HepG2 (cell line): ENCODE results near the gene NPEPL1. TPM values are rescaled to one million over a fixed set of nuclear protein-coding genes. Genes with fewer than 3 reads are reported as not detected.
A peak's percentile ranks its signal among the peaks of the same experiment; 100 is the strongest.

Experiments used
- ATAC-seq: fragments of 200-7000 bp; cut with Tn5 transposase; 3 replicates; pipeline ENCODE4 v1.9.1; 2020; ENCODE audit warnings: mild to moderate bottlenecking, moderate library complexity
- BruUV-seq: library from RNA; stranded (reverse); fragments of 400-500 nt; replicated peaks from 2 replicates; lab custom pipeline; 2021; lab: Mats Ljungman, UMichigan
- CTCF ChIA-PET: fragments of 300-600 bp; formaldehyde crosslinking; extraction: SDS; loops from one replicate; lab custom pipeline; 2021; ENCODE audit warnings: low total read pairs, inconsistent platforms, low intra/inter-chr PET ratio; lab: Yijun Ruan, JAX
- POLR2A ChIA-PET: fragments of 350-600 bp; sonication (Branson Sonifier 250); formaldehyde crosslinking; loops from one replicate; lab custom pipeline; 2020; ENCODE audit warnings: antibody characterized with exemption, inconsistent platforms; lab: Yijun Ruan, JAX
- DNase-seq: peaks from one replicate; pipeline ENCODE4 v3.0.0-alpha.2; 2015; ENCODE audit warnings: low spot score
- FAIRE-seq: peaks from 3 replicates; lab custom pipeline; 2011; peaks lifted over from hg19 to GRCh38; lab: Jason Lieb, UNC
- H2AFZ ChIP-seq: one replicate; pipeline ENCODE4 v1.6.1; 2011; ENCODE audit warnings: low read length, inconsistent platforms
- H3K27ac ChIP-seq: fragments of 300-600 bp; 3 replicates; pipeline ENCODE4 v1.8.0; 2011; ENCODE audit warnings: mixed run types, mild to moderate bottlenecking, mixed read lengths, low read length, inconsistent platforms; ENCODE audit not compliant: insufficient read depth; ENCODE audit errors: extremely low read length
- H3K27me3 ChIP-seq, 2 experiments: fragments of 200-600 bp in 1 of 2; 2 replicates in 1 of 2; 3 replicates in 1 of 2; pipeline versions ENCODE4 v1.6.0 to v1.8.0; 2011; ENCODE audit warnings: low read length in 2 of 2, mild to moderate bottlenecking in 2 of 2, moderate library complexity in 2 of 2, inconsistent platforms in 1 of 2; ENCODE audit not compliant: insufficient read depth in 2 of 2, control insufficient read depth in 1 of 2
- H3K36me3 ChIP-seq, 2 experiments: fragments of 200-600 bp in 1 of 2; replicated peaks in 1 of 2; 2 replicates in 1 of 2; 3 replicates in 1 of 2; pipeline versions ENCODE4 v1.5.1 to v1.8.0; 2011; ENCODE audit warnings: low read length in 2 of 2, inconsistent platforms in 1 of 2; ENCODE audit not compliant: insufficient read depth in 2 of 2, control insufficient read depth in 1 of 2
- H3K4me1 ChIP-seq: 2 replicates; pipeline ENCODE4 v1.5.1; 2012; ENCODE audit warnings: low read length, inconsistent platforms; ENCODE audit not compliant: insufficient read depth
- H3K4me2 ChIP-seq: 2 replicates; pipeline ENCODE4 v1.6.0; 2011; ENCODE audit warnings: low read depth, low read length, inconsistent platforms
- H3K4me3 ChIP-seq, 3 experiments: fragments of 200-600 bp in 1 of 3; sonication (generic), shearing (Covaris generic) in 1 of 3; replicated peaks in 1 of 3; 2 replicates each; pipeline ENCODE4 v1.5.1; 2011 to 2016; ENCODE audit warnings: low read length in 3 of 3, inconsistent platforms in 2 of 3, low read depth in 2 of 3, mild to moderate bottlenecking in 2 of 3, control low read depth in 1 of 3, mixed read lengths in 1 of 3; ENCODE audit not compliant: insufficient read depth in 1 of 3
- H3K79me2 ChIP-seq: one replicate; pipeline ENCODE4 v1.6.1; 2011; ENCODE audit warnings: low read length, inconsistent platforms; ENCODE audit not compliant: insufficient read depth
- H3K9ac ChIP-seq: 2 replicates; pipeline ENCODE4 v1.6.0; 2011; ENCODE audit warnings: mild to moderate bottlenecking, low read depth, low read length, inconsistent platforms; ENCODE audit not compliant: insufficient read depth
- H3K9me3 ChIP-seq: 2 replicates; pipeline ENCODE4 v1.5.1; 2012; ENCODE audit warnings: mild to moderate bottlenecking, low read length
- H4K20me1 ChIP-seq: 2 replicates; pipeline ENCODE4 v1.6.0; 2011; ENCODE audit warnings: inconsistent platforms, mild to moderate bottlenecking, low read length, moderate library complexity; ENCODE audit not compliant: insufficient read depth
- CTCF ChIP-seq: sonication (generic); formaldehyde crosslinking; IDR thresholded peaks from 2 replicates; pipeline ENCODE4 v1.5.0; 2020; ENCODE audit warnings: mild to moderate bottlenecking, missing genetic modification reagents, moderate library complexity
- ELF1 ChIP-seq: sonication (generic); formaldehyde crosslinking; IDR thresholded peaks from 2 replicates; pipeline ENCODE4 v1.4.0; 2020; ENCODE audit warnings: missing genetic modification reagents
- FIP1L1 ChIP-seq: fragments of 200-400 bp; formaldehyde crosslinking; IDR thresholded peaks from 2 replicates; pipeline ENCODE4 v1.6.1; 2018; ENCODE audit warnings: low read depth, mild to moderate bottlenecking, low read length, moderate library complexity, borderline replicate concordance; ENCODE audit not compliant: insufficient read depth
- FOSL2 ChIP-seq: sonication (generic); formaldehyde crosslinking; IDR thresholded peaks from 2 replicates; pipeline ENCODE4 v1.4.0; 2020; ENCODE audit warnings: missing genetic modification reagents
- HOXA7 ChIP-seq: sonication (generic); formaldehyde crosslinking; IDR thresholded peaks from 2 replicates; pipeline ENCODE4 v1.8.1; 2022; ENCODE audit warnings: mild to moderate bottlenecking, missing genetic modification reagents, moderate library complexity
- ISL2 ChIP-seq: sonication (generic); formaldehyde crosslinking; IDR thresholded peaks from 2 replicates; pipeline ENCODE4 v1.5.0; 2020; ENCODE audit warnings: missing genetic modification reagents
- MXD1 ChIP-seq: sonication (generic); formaldehyde crosslinking; IDR thresholded peaks from 2 replicates; pipeline ENCODE4 v1.4.0; 2020; ENCODE audit warnings: mild to moderate bottlenecking, missing genetic modification reagents
- NCOA2 ChIP-seq: sonication (generic); formaldehyde crosslinking; IDR thresholded peaks from 2 replicates; pipeline ENCODE4 v1.8.0; 2022; ENCODE audit warnings: inconsistent platforms
- SIX4 ChIP-seq: sonication (generic); formaldehyde crosslinking; IDR thresholded peaks from 2 replicates; pipeline ENCODE4 v1.4.0; 2020; ENCODE audit warnings: missing genetic modification reagents
- SNAI1 ChIP-seq: sonication (generic); formaldehyde crosslinking; IDR thresholded peaks from 2 replicates; pipeline ENCODE4 v1.5.0; 2020; ENCODE audit warnings: mild to moderate bottlenecking, missing genetic modification reagents, borderline replicate concordance
- SNAPC2 ChIP-seq: sonication (generic); formaldehyde crosslinking; IDR thresholded peaks from 2 replicates; pipeline ENCODE4 v1.8.1; 2022; ENCODE audit warnings: mild to moderate bottlenecking, missing genetic modification reagents
- SRSF9 ChIP-seq: fragments of 200-400 bp; formaldehyde crosslinking; IDR thresholded peaks from 2 replicates; pipeline ENCODE4 v1.6.1; 2018; ENCODE audit warnings: borderline replicate concordance, mild to moderate bottlenecking, low read depth, low read length; ENCODE audit not compliant: insufficient read depth, poor library complexity, severe bottlenecking
- STAG1 ChIP-seq: sonication (generic); formaldehyde crosslinking; IDR thresholded peaks from 2 replicates; pipeline ENCODE4 v1.4.0; 2020; ENCODE audit warnings: missing genetic modification reagents
- ZNF3 ChIP-seq: IDR thresholded peaks from 2 replicates; pipeline ENCODE4 v1.7.0; 2017; ENCODE audit warnings: inconsistent platforms
- ZNF547 ChIP-seq: sonication (generic); formaldehyde crosslinking; IDR thresholded peaks from 2 replicates; pipeline ENCODE4 v1.5.1; 2020; ENCODE audit warnings: mild to moderate bottlenecking, missing genetic modification reagents
- WGBS: methylation state at CpG from one replicate; pipeline ENCODE4 v1.1.6; 2017; ENCODE audit warnings: low lambda C conversion rate; 5-methylcytosine and 5-hydroxymethylcytosine counted together
- in situ Hi-C: cut with HindIII; loops from 2 replicates; pipeline ENCODE4 v1.10.0; 2017; ENCODE audit warnings: low pct_unique_long_range_greater_than_20kb; ENCODE audit not compliant: extremely low pct_ligation_motif_present
- intact Hi-C: fragments of 100-400 bp; cut with micrococcal nuclease; formaldehyde crosslinking; loops from one replicate; pipeline ENCODE4 v1.10.0; 2022; ENCODE audit not compliant: unreplicated experiment
- polyA plus RNA-seq, 8 experiments: library from polyadenylated mRNA; depleted of rRNA in 3 of 8; stranded (reverse) in 7 of 8; unstranded in 1 of 8; fragments of >200 nt; fragmentation: Illumina TruSeq in 4 of 8; extraction: Trizol in 4 of 8; gene quantifications; 2 replicates each; pipeline versions ENCODE4 v1.2.1 to v1.2.3, GENCODE V29; 2011 to 2016; ENCODE audit warnings: low read depth in 4 of 8, missing spikeins in 1 of 8, mixed read lengths in 1 of 8; ENCODE audit not compliant: insufficient read depth in 1 of 8
- total RNA-seq, 5 experiments: library from RNA; depleted of rRNA; stranded (reverse); fragments of >200 nt; fragmentation: Illumina TruSeq; extraction: Trizol; gene quantifications; 2 replicates each; pipeline ENCODE4 v1.2.3, GENCODE V29; 2016; ENCODE audit warnings: low read depth in 1 of 5
- TF ChIP-seq, protein P1 (sequence below): IDR thresholded peaks from 2 replicates; pipeline ENCODE4 v1.6.1; 2016; ENCODE audit warnings: control low read depth
- TF ChIP-seq, protein P2 (sequence below): sonication (generic); formaldehyde crosslinking; IDR thresholded peaks from 2 replicates; pipeline ENCODE4 v1.4.0; 2020; ENCODE audit warnings: missing genetic modification reagents
- TF ChIP-seq, protein P3 (sequence below): sonication (generic); formaldehyde crosslinking; IDR thresholded peaks from 2 replicates; pipeline ENCODE4 v1.8.0; 2022; ENCODE audit warnings: missing genetic modification reagents, mild to moderate bottlenecking, borderline replicate concordance

The NPEPL1 gene
- total and polyA plus RNA-seq, 2 of the 13 experiments (the other 11 are each of a cell fraction or from before 2014, with no cell fraction given), result 4.1 to 7.5 TPM

GRCh38 chr20:58646703-58647102 lies 45.9 kb upstream of the NPEPL1 start (continued):
- no peak for TF ChIP-seq ZNF547
- TF ChIP-seq NCOA2 (CRISPR knock-in tag), result no peak
- no peak for TF ChIP-seq HOXA7 (CRISPR knock-in tag)
- no peak for TF ChIP-seq SIX4
- TF ChIP-seq, protein P1, sequence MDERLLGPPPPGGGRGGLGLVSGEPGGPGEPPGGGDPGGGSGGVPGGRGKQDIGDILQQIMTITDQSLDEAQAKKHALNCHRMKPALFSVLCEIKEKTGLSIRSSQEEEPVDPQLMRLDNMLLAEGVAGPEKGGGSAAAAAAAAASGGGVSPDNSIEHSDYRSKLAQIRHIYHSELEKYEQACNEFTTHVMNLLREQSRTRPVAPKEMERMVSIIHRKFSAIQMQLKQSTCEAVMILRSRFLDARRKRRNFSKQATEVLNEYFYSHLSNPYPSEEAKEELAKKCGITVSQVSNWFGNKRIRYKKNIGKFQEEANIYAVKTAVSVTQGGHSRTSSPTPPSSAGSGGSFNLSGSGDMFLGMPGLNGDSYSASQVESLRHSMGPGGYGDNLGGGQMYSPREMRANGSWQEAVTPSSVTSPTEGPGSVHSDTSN (CRISPR knock-in tag), result no peak
- TF ChIP-seq, all 625 proteins: peak for 0

DNA sequence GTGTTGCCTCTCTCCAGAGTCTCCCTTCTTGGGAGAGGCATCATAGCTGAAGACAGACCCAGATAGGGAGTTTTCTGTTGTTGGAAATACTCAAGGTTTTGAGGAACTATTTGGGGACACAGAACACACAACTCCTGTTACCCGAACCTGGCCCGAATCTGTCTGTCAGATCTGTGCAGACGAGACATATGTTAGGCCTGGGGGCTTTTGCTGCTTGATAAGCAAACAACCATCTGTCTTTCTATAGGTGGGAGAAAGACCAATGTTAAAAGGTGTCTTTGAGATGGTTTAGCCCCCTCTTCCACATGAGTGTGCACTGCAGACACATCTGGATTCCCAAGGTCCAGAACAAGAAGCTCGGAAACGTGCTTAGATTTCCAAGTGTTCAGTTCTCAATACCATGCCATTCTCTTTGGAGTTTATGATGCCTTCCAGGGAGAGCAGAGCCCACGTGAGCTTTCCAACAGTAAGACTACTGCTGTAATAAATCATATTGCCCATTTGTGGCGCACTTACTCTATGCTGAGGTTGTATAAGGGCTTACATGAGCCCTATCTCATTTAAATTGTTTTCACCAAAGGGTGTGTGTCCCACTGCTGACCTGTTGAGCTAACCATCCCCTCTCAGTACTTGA lies 45.3 kb upstream of the NPEPL1 start:
- in situ Hi-C loops, result no loop called here
- ATAC-seq (no peak), DNase-seq (no peak), FAIRE-seq (no peak)
- no peak overlapping the region for H3K4me2 ChIP-seq
- H3K27me3 ChIP-seq, result peaks cover 0 to 6% of the 10 kb centered on the region in 2 experiments; a peak in 2 of 5 replicates
- no TSS peak for BruUV-seq
- no peak overlapping the region for H3K9ac ChIP-seq
- H3K79me2 ChIP-seq, result peaks cover 12% of the 10 kb centered on the region
- no peaks in the 10 kb centered on the region for H3K36me3 ChIP-seq
- no peaks in the 10 kb centered on the region for H3K9me3 ChIP-seq
- intact Hi-C loops, result no loop called here
- no peak overlapping the region for H2AFZ ChIP-seq
- H4K20me1 ChIP-seq, result no peaks in the 10 kb centered on the region
- no peak overlapping the region for H3K4me3 ChIP-seq
- 16% methylated on average over 7 of the region's 7 CpGs for WGBS
- no peak overlapping the region for H3K27ac ChIP-seq
- peaks cover 22% of the 10 kb centered on the region for H3K4me1 ChIP-seq
- ChIA-PET POLR2A (no interaction called here), CTCF (no interaction called here)
- TF ChIP-seq SNAPC2, result no peak
- peak; percentile 42 for TF ChIP-seq CTCF (CRISPR knock-in tag)
- TF ChIP-seq, protein P2, sequence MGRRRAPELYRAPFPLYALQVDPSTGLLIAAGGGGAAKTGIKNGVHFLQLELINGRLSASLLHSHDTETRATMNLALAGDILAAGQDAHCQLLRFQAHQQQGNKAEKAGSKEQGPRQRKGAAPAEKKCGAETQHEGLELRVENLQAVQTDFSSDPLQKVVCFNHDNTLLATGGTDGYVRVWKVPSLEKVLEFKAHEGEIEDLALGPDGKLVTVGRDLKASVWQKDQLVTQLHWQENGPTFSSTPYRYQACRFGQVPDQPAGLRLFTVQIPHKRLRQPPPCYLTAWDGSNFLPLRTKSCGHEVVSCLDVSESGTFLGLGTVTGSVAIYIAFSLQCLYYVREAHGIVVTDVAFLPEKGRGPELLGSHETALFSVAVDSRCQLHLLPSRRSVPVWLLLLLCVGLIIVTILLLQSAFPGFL, result no peak
- TF ChIP-seq STAG1 (CRISPR knock-in tag), result peak; percentile 54
- TF ChIP-seq ISL2 (CRISPR knock-in tag), result no peak
- TF ChIP-seq SNAI1 (CRISPR knock-in tag), result no peak
- TF ChIP-seq MXD1 (CRISPR knock-in tag), result no peak
- TF ChIP-seq FOSL2 (CRISPR knock-in tag), result no peak
- no peak for TF ChIP-seq ZNF3 (CRISPR knock-in tag)
- no peak for TF ChIP-seq ELF1 (CRISPR knock-in tag)
- TF ChIP-seq SRSF9, result no peak
- TF ChIP-seq, protein P3, sequence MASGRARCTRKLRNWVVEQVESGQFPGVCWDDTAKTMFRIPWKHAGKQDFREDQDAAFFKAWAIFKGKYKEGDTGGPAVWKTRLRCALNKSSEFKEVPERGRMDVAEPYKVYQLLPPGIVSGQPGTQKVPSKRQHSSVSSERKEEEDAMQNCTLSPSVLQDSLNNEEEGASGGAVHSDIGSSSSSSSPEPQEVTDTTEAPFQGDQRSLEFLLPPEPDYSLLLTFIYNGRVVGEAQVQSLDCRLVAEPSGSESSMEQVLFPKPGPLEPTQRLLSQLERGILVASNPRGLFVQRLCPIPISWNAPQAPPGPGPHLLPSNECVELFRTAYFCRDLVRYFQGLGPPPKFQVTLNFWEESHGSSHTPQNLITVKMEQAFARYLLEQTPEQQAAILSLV, result no peak
- TF ChIP-seq FIP1L1, result no peak
